ENCODE results near the gene SPTBN4. TPM values are rescaled to one million over a fixed set of nuclear protein-coding genes. Genes with fewer than 3 reads are reported as not detected.

The SPTBN4 gene
- total RNA-seq, 2 donors from 2014 or later, result 1.8 to 6.3 TPM

- TF ChIP-seq POLR2A (IDR thresholded peaks at IDR 0.05) (no peak), CTCF (IDR thresholded peaks at IDR 0.05) (no peak)
- H3K4me1 ChIP-seq, result peaks cover 14% of the 10 kb centered on the region
- no peaks in the 10 kb centered on the region for H3K27me3 ChIP-seq
- H3K36me3 ChIP-seq (replicated peaks in 1 of 2; ENCODE audit: insufficient read depth in 1 of 2, low read depth in 2 of 2), result no peaks in the 10 kb centered on the region
- intact Hi-C loops (cut with DNase I), result no loop called here
- H3K9me3 ChIP-seq, result no peaks in the 10 kb centered on the region
- DNase-seq (no peak), ATAC-seq (no peak)
- no peak overlapping the region for H3K4me3 ChIP-seq
- H3K27ac ChIP-seq, result no peak overlapping the region
- WGBS, 2 donors, result 71 to 83% methylated on average over 5 of the region's 5 CpGs
Measured at GRCh38 chr19:40419780-40420179, 47.0 kb upstream of the SPTBN4 start.

DNA sequence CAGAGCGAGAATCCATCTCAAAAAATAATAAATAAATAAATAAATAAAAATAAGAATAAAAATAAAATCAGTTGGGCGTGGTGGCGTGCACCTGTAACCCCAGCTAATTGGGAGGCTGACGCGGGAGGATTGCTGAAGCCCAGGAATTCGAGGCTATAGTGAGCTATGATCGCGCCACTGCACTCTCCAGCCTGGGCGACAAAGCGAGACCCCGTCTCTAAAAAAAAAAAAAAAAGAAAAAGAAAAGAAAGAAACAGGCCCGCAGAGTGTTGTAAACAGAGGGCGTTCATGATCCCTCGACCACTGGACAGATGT is 46.4 kb upstream of the SPTBN4 start:
- H3K36me3 ChIP-seq (replicated peaks in 1 of 2; ENCODE audit: insufficient read depth in 1 of 2, low read depth in 2 of 2), result no peaks in the 10 kb centered on the region
- intact Hi-C loops (cut with DNase I), result no loop called here
- TF ChIP-seq CTCF (IDR thresholded peaks at IDR 0.05) (no peak), POLR2A (IDR thresholded peaks at IDR 0.05) (no peak)
- peaks cover 16% of the 10 kb centered on the region for H3K4me1 ChIP-seq
- no peak for DNase-seq
- H3K4me3 ChIP-seq, result peak overlapping the region in 1 of 2 donors; percentile 37
- ATAC-seq, result no peak
- 42 to 44% methylated on average over 14 of the region's 14 CpGs for WGBS, 2 donors
- no peaks in the 10 kb centered on the region for H3K27me3 ChIP-seq
- peak overlapping the region; percentile 99 to 100 (median 99) for H3K27ac ChIP-seq
- no peaks in the 10 kb centered on the region for H3K9me3 ChIP-seq

DNA sequence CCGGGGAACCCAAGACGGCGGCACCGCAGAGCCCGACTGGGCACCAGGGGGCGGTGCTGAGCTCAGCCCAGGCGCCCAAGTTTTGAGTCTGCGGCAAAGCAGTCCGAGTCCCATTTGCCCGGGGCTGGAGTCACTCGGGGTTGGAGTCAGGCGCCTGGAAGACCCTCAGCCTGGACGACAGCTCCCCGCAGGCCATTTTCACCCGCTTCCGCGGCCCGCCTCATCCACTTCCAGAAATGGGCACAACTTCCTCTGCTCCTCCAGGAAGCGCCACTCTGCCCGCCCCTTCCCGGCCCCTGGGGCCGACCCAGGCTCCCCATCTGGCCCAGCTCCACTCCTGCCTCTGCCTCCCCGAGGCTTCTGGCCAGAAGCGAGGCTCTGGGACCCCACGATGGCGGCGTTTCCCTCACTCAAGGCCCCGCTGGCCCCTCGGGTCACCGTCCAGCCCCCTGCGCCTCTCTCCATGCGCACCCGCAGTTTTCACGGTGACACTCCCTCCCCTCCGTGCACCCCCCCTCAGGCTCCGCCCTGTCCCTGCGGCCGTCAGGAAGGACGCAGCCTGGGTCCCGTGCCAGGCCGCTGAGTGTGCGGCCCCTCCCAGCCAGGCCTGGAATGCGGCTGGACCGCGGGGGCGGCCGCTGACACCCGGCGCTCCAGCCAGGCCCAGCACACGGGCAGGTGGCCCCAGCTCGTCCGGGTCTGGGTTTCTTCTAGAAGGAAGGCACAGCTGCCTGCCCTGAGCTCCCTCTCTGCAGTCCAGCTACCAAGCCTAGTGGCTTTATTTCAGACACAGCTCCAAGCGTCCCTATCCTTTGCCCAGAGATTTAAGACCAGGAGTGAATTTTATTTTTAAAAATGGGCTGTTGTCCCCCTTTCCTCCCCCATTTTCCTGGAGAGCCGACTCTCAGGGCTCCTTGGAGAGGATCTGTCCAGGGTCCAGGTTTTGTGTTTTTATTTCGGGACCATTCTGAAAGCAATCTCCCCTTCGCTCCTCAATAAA is 45.7 kb upstream of the SPTBN4 start:
- peaks cover 16% of the 10 kb centered on the region for H3K4me1 ChIP-seq
- intact Hi-C loops (cut with DNase I), result no loop called here
- H3K9me3 ChIP-seq, result no peaks in the 10 kb centered on the region
- ATAC-seq (peak; percentile 78), DNase-seq (peak; percentile 95 to 97 (median 96))
- H3K4me3 ChIP-seq, result peak overlapping the region; percentile 37 to 46
- no peaks in the 10 kb centered on the region for H3K27me3 ChIP-seq
- H3K27ac ChIP-seq, result peak overlapping the region; percentile 99 to 100 (median 99)
- no peaks in the 10 kb centered on the region for H3K36me3 ChIP-seq (replicated peaks in 1 of 2; ENCODE audit: insufficient read depth in 1 of 2, low read depth in 2 of 2)
- 2 to 6% methylated on average over 18 to 56 of the region's 56 CpGs for WGBS, 2 donors
- TF ChIP-seq POLR2A (IDR thresholded peaks at IDR 0.05) (peak; percentile 92 to 98 (median 95)), CTCF (IDR thresholded peaks at IDR 0.05) (peak; percentile 88 to 98 (median 94))

- no peaks in the 10 kb centered on the region for H3K36me3 ChIP-seq (replicated peaks in 1 of 2; ENCODE audit: insufficient read depth in 1 of 2, low read depth in 2 of 2)
- ATAC-seq (no peak), DNase-seq (no peak)
- peak overlapping the region in 3 of 4 donors; percentile 99 to 100 (median 99) for H3K27ac ChIP-seq
- WGBS, 2 donors, result 76 to 84% methylated on average over 15 to 16 of the region's 16 CpGs
- TF ChIP-seq CTCF (IDR thresholded peaks at IDR 0.05) (no peak), POLR2A (IDR thresholded peaks at IDR 0.05) (no peak)
- no peaks in the 10 kb centered on the region for H3K27me3 ChIP-seq
- intact Hi-C loops (cut with DNase I), result no loop called here
- H3K9me3 ChIP-seq, result no peaks in the 10 kb centered on the region
- H3K4me3 ChIP-seq, result no peak overlapping the region
- peaks cover 16% of the 10 kb centered on the region for H3K4me1 ChIP-seq
Measured at GRCh38 chr19:40421993-40422747, 44.6 kb upstream of the SPTBN4 start.

All from body of pancreas (tissue), 4 donors.